IPS DF 4.7 (cell line): ENCODE results near the gene SLC9A3.

Experiments
- DNase-seq: peaks from one replicate; pipeline ENCODE4 v3.0.0-alpha.2; 2013; ENCODE audit warnings: low spot score; ENCODE audit errors: extremely low read depth

SLC9A3 gene

GRCh38 chr5:446066-446882 is 78.0 kb downstream of the SLC9A3 start:
- DNase-seq, result no peak

GRCh38 chr5:445591-445990 is 78.7 kb downstream of the SLC9A3 start:
- DNase-seq, result no peak

GRCh38 chr5:444226-444625 is 80.0 kb downstream of the SLC9A3 start:
- DNase-seq, result no peak

GRCh38 chr5:443239-444151 is 80.8 kb downstream of the SLC9A3 start:
- no peak for DNase-seq

- DNase-seq, result no peak
Measured at GRCh38 chr5:442335-443238, 81.7 kb downstream of the SLC9A3 start, which contains the start of gene EXOC3. Gene EXOC3 (plus strand): TSS chr5:443176. CDS start chr5:446206, 3,030 bp downstream.

- DNase-seq, result no peak
Measured at GRCh38 chr5:441996-442334, 82.3 kb downstream of the SLC9A3 start.

GRCh38 chr5:440401-441201 is 83.6 kb downstream of the SLC9A3 start:
- DNase-seq, result no peak

GRCh38 chr5:439636-440035 is 84.6 kb downstream of the SLC9A3 start:
- no peak for DNase-seq

- DNase-seq, result no peak
Measured at GRCh38 chr5:439181-439580, 85.1 kb downstream of the SLC9A3 start.

- no peak for DNase-seq
Measured at GRCh38 chr5:438481-438981, 85.7 kb downstream of the SLC9A3 start.

- no peak for DNase-seq
Measured at GRCh38 chr5:437281-437771, 86.9 kb downstream of the SLC9A3 start.

- DNase-seq, result no peak
Measured at GRCh38 chr5:436641-436975, 87.6 kb downstream of the SLC9A3 start.

GRCh38 chr5:435961-436640 is 88.1 kb downstream of the SLC9A3 start:
- DNase-seq, result no peak

- DNase-seq, result no peak
Measured at GRCh38 chr5:435156-435790, 89.0 kb downstream of the SLC9A3 start.

GRCh38 chr5:434443-435146 is 89.7 kb downstream of the SLC9A3 start:
- no peak for DNase-seq

GRCh38 chr5:433836-434235 is 90.4 kb downstream of the SLC9A3 start:
- no peak for DNase-seq

- no peak for DNase-seq
Measured at GRCh38 chr5:432928-433791, 91.1 kb downstream of the SLC9A3 start.
